Measurements from ENCODE around the gene PEX13. TPM values are rescaled to one million over a fixed set of nuclear protein-coding genes. Genes with fewer than 3 reads are reported as not detected.

The PEX13 gene
- polyA plus RNA-seq, 1 donor (not counting 4 experiments of a cell fraction or from before 2014, with no cell fraction given): 35.9 TPM

DNA sequence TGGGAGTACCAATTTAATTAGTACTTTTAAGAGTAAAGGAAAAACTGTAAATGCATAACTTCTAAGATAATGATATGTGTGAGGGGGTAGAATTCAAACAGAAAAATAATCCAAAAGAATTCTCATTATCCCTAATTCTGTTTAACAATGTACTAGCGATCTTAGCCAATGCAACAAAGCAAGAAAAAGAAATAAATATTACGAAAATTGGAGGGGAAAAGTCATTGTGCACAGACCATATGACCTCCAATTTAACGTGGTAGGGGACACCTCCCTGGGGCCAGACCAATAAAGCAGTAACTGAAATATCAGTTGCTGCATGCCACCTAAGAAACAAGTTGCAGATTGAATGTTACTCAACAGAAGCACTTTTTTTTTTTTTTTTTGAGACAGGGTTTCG, 25.9 kb upstream of the PEX13 start:
- Histone ChIP-seq H2AFZ (ENCODE audit: control insufficient read depth, low read length) (no peak overlapping the region), H3K36me3 (ENCODE audit: control insufficient read depth in 2 of 2, extremely low read depth in 1 of 2, insufficient read depth in 2 of 2, low read length in 2 of 2) (no peaks in the 10 kb centered on the region), H3K79me2 (ENCODE audit: control insufficient read depth, insufficient read depth, low read length) (no peaks in the 10 kb centered on the region), H3K4me2 (ENCODE audit: control insufficient read depth, extremely low read depth, insufficient read depth, low read depth, low read length) (no peak overlapping the region), H4K20me1 (ENCODE audit: control insufficient read depth, extremely low read depth, insufficient read depth, low read length) (no peaks in the 10 kb centered on the region), H3K9ac (ENCODE audit: control insufficient read depth, extremely low read depth, insufficient read depth, low read length) (no peak overlapping the region), H3K4me1 (ENCODE audit: control insufficient read depth, extremely low read depth, insufficient read depth, low read length) (no peaks in the 10 kb centered on the region), H3K9me1 (ENCODE audit: control insufficient read depth, extremely low read depth, insufficient read depth, low read length) (no peaks in the 10 kb centered on the region), H3K27ac (ENCODE audit: control insufficient read depth, insufficient read depth, low read length) (no peak overlapping the region), H3K4me3 (ENCODE audit: control insufficient read depth in 2 of 3, extremely low read depth in 1 of 3, insufficient read depth in 2 of 3, low read depth in 1 of 3, low read length in 3 of 3) (no peak overlapping the region), H3K9me3 (ENCODE audit: control insufficient read depth, low read depth, low read length) (no peaks in the 10 kb centered on the region), H3K27me3 (ENCODE audit: control insufficient read depth, extremely low read depth, insufficient read depth, low read length) (no peaks in the 10 kb centered on the region)
- no peak for FAIRE-seq
- dilution Hi-C loops (cut with MboI; ENCODE audit: extremely low pct_ligation_motif_present, low sequenced_read_pairs): no loop called here
- TF ChIP-seq, protein P1, sequence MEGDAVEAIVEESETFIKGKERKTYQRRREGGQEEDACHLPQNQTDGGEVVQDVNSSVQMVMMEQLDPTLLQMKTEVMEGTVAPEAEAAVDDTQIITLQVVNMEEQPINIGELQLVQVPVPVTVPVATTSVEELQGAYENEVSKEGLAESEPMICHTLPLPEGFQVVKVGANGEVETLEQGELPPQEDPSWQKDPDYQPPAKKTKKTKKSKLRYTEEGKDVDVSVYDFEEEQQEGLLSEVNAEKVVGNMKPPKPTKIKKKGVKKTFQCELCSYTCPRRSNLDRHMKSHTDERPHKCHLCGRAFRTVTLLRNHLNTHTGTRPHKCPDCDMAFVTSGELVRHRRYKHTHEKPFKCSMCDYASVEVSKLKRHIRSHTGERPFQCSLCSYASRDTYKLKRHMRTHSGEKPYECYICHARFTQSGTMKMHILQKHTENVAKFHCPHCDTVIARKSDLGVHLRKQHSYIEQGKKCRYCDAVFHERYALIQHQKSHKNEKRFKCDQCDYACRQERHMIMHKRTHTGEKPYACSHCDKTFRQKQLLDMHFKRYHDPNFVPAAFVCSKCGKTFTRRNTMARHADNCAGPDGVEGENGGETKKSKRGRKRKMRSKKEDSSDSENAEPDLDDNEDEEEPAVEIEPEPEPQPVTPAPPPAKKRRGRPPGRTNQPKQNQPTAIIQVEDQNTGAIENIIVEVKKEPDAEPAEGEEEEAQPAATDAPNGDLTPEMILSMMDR (optimal IDR thresholded peaks at IDR 0.05 in 1 of 3, IDR thresholded peaks at IDR 0.05 in 1 of 3, conservative IDR thresholded peaks at IDR 0.05 in 1 of 3; ENCODE audit: extremely low read depth in 1 of 3, insufficient read depth in 2 of 3, low read length in 3 of 3): no peak
- TF ChIP-seq EZH2 (IDR thresholded peaks at IDR 0.05; ENCODE audit: low read length): no peak
- DNase-seq (ENCODE audit: low read depth, low spot score): no peak

DNA sequence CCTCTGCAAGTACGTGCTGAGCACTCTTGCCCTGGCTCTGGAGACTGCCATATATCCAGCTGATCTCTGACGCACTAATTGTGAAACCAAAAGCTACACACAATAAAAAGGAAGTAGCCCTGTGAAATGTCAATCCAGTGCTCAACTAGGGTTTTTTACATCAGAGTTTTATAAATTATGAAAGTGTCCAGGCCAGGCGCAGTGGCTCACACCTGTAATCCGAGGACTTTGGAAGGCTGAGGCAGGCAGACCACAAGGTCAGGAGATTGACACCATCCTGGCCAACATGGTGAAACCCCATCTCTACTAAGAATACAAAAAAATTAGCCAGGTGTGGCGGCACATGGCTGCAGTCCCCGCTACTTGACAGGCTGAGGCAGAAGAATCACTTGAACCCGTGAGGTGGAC, 24.5 kb upstream of the PEX13 start:
- Histone ChIP-seq H2AFZ (ENCODE audit: control insufficient read depth, low read length) (no peak overlapping the region), H3K36me3 (ENCODE audit: control insufficient read depth in 2 of 2, extremely low read depth in 1 of 2, insufficient read depth in 2 of 2, low read length in 2 of 2) (no peaks in the 10 kb centered on the region), H3K27me3 (ENCODE audit: control insufficient read depth, extremely low read depth, insufficient read depth, low read length) (no peaks in the 10 kb centered on the region), H3K79me2 (ENCODE audit: control insufficient read depth, insufficient read depth, low read length) (no peaks in the 10 kb centered on the region), H3K27ac (ENCODE audit: control insufficient read depth, insufficient read depth, low read length) (no peak overlapping the region), H4K20me1 (ENCODE audit: control insufficient read depth, extremely low read depth, insufficient read depth, low read length) (no peaks in the 10 kb centered on the region), H3K4me3 (ENCODE audit: control insufficient read depth in 2 of 3, extremely low read depth in 1 of 3, insufficient read depth in 2 of 3, low read depth in 1 of 3, low read length in 3 of 3) (no peak overlapping the region), H3K9me1 (ENCODE audit: control insufficient read depth, extremely low read depth, insufficient read depth, low read length) (no peaks in the 10 kb centered on the region), H3K4me1 (ENCODE audit: control insufficient read depth, extremely low read depth, insufficient read depth, low read length) (no peaks in the 10 kb centered on the region), H3K9me3 (ENCODE audit: control insufficient read depth, low read depth, low read length) (no peaks in the 10 kb centered on the region), H3K9ac (ENCODE audit: control insufficient read depth, extremely low read depth, insufficient read depth, low read length) (no peak overlapping the region), H3K4me2 (ENCODE audit: control insufficient read depth, extremely low read depth, insufficient read depth, low read depth, low read length) (no peak overlapping the region)
- TF ChIP-seq, protein P1 (optimal IDR thresholded peaks at IDR 0.05 in 1 of 3, IDR thresholded peaks at IDR 0.05 in 1 of 3, conservative IDR thresholded peaks at IDR 0.05 in 1 of 3; ENCODE audit: extremely low read depth in 1 of 3, insufficient read depth in 2 of 3, low read length in 3 of 3): no peak
- no peak for TF ChIP-seq EZH2 (IDR thresholded peaks at IDR 0.05; ENCODE audit: low read length)
- dilution Hi-C loops (cut with MboI; ENCODE audit: extremely low pct_ligation_motif_present, low sequenced_read_pairs): no loop called here
- DNase-seq (ENCODE audit: low read depth, low spot score): no peak
- no peak for FAIRE-seq

Measured in keratinocyte (primary cell).